KMS-11 (cell line): ENCODE measurements around the gene CFAP300.

Source experiments
- H2AFZ ChIP-seq: fragments of 200-600 bp; sonication (generic); 2 replicates; pipeline ENCODE4 v1.6.1; 2016; ENCODE audit warnings: antibody characterized with exemption, mixed run types, low read depth
- H3K27ac ChIP-seq: fragments of 200-600 bp; sonication (generic); 2 replicates; pipeline ENCODE4 v1.6.1; 2016; ENCODE audit warnings: mild to moderate bottlenecking, mixed run types
- H3K27me3 ChIP-seq: fragments of 200-600 bp; sonication (generic); 2 replicates; pipeline ENCODE4 v1.6.1; 2017; ENCODE audit warnings: mild to moderate bottlenecking, low read depth, mixed run types, moderate library complexity; ENCODE audit not compliant: insufficient read depth
- H3K36me3 ChIP-seq: fragments of 200-600 bp; sonication (generic); 2 replicates; pipeline ENCODE4 v1.6.1; 2017; ENCODE audit warnings: mild to moderate bottlenecking, mixed run types; ENCODE audit not compliant: insufficient read depth
- H3K4me1 ChIP-seq: fragments of 200-600 bp; sonication (generic); 2 replicates; pipeline ENCODE4 v1.6.1; 2016; ENCODE audit warnings: mild to moderate bottlenecking, low read depth, mixed run types; ENCODE audit not compliant: poor library complexity, severe bottlenecking
- H3K4me2 ChIP-seq: fragments of 200-600 bp; sonication (generic); 2 replicates; pipeline ENCODE4 v1.7.0; 2016; ENCODE audit warnings: mild to moderate bottlenecking, mixed run types
- H3K4me3 ChIP-seq: fragments of 200-600 bp; sonication (generic); IDR thresholded peaks from 2 replicates; pipeline ENCODE4 v1.6.1; 2017; ENCODE audit warnings: low read depth, low read length, mixed read lengths; ENCODE audit not compliant: insufficient read depth
- H3K79me2 ChIP-seq: fragments of 200-600 bp; sonication (generic); 2 replicates; pipeline ENCODE4 v1.6.1; 2016; ENCODE audit warnings: low read depth, mixed run types; ENCODE audit not compliant: insufficient read depth
- H3K9ac ChIP-seq: fragments of 200-600 bp; sonication (generic); 2 replicates; pipeline ENCODE4 v1.6.1; 2016; ENCODE audit warnings: mild to moderate bottlenecking, mixed run types
- H4K20me1 ChIP-seq: fragments of 200-600 bp; sonication (generic); 2 replicates; pipeline ENCODE4 v1.6.1; 2016; ENCODE audit warnings: mild to moderate bottlenecking, mixed run types; ENCODE audit not compliant: insufficient read depth
- CTCF ChIP-seq: fragments of 200-600 bp; sonication (generic); conservative IDR thresholded peaks from 2 replicates; pipeline ENCODE4 v1.6.1; 2017; ENCODE audit warnings: low read depth, mild to moderate bottlenecking, antibody characterized with exemption, low read length, moderate library complexity, mixed read lengths

CFAP300 gene

GRCh38 chr11:102014756-102015155, 32.5 kb upstream of the CFAP300 start:
- no peaks in the 10 kb centered on the region for H3K36me3 ChIP-seq
- H3K4me3 ChIP-seq, result no peak overlapping the region
- no peaks in the 10 kb centered on the region for H3K27me3 ChIP-seq
- no peak overlapping the region for H3K9ac ChIP-seq
- no peaks in the 10 kb centered on the region for H4K20me1 ChIP-seq
- no peak overlapping the region for H3K27ac ChIP-seq
- H3K4me2 ChIP-seq, result no peak overlapping the region
- no peak overlapping the region for H2AFZ ChIP-seq
- no peaks in the 10 kb centered on the region for H3K4me1 ChIP-seq
- no peak for TF ChIP-seq CTCF
- no peaks in the 10 kb centered on the region for H3K79me2 ChIP-seq

GRCh38 chr11:102017026-102017425, 30.2 kb upstream of the CFAP300 start:
- Histone ChIP-seq H3K79me2 (no peaks in the 10 kb centered on the region), H3K9ac (no peak overlapping the region), H3K4me2 (no peak overlapping the region), H3K4me3 (no peak overlapping the region), H3K4me1 (no peaks in the 10 kb centered on the region), H3K27ac (no peak overlapping the region), H3K36me3 (no peaks in the 10 kb centered on the region), H4K20me1 (no peaks in the 10 kb centered on the region), H3K27me3 (no peaks in the 10 kb centered on the region), H2AFZ (no peak overlapping the region)
- TF ChIP-seq CTCF, result no peak

GRCh38 chr11:102026217-102026616, 21.0 kb upstream of the CFAP300 start:
- no peaks in the 10 kb centered on the region for H3K27me3 ChIP-seq
- no peak overlapping the region for H3K4me3 ChIP-seq
- H3K79me2 ChIP-seq, result no peaks in the 10 kb centered on the region
- no peak overlapping the region for H2AFZ ChIP-seq
- H3K27ac ChIP-seq, result no peak overlapping the region
- H4K20me1 ChIP-seq, result no peaks in the 10 kb centered on the region
- no peak overlapping the region for H3K4me2 ChIP-seq
- H3K36me3 ChIP-seq, result no peaks in the 10 kb centered on the region
- no peak for TF ChIP-seq CTCF
- H3K9ac ChIP-seq, result no peak overlapping the region
- no peaks in the 10 kb centered on the region for H3K4me1 ChIP-seq

GRCh38 chr11:102026959-102027358, 20.3 kb upstream of the CFAP300 start:
- TF ChIP-seq CTCF, result no peak
- Histone ChIP-seq H3K9ac (no peak overlapping the region), H3K79me2 (no peaks in the 10 kb centered on the region), H3K4me1 (no peaks in the 10 kb centered on the region), H3K4me2 (no peak overlapping the region), H4K20me1 (no peaks in the 10 kb centered on the region), H3K27ac (no peak overlapping the region), H3K4me3 (no peak overlapping the region), H2AFZ (no peak overlapping the region), H3K27me3 (no peaks in the 10 kb centered on the region), H3K36me3 (no peaks in the 10 kb centered on the region)

GRCh38 chr11:102036757-102037156, 10.5 kb upstream of the CFAP300 start:
- no peak overlapping the region for H3K9ac ChIP-seq
- no peaks in the 10 kb centered on the region for H3K4me1 ChIP-seq
- H3K27me3 ChIP-seq, result no peaks in the 10 kb centered on the region
- no peak overlapping the region for H3K4me2 ChIP-seq
- no peaks in the 10 kb centered on the region for H3K36me3 ChIP-seq
- no peak for TF ChIP-seq CTCF
- H3K4me3 ChIP-seq, result no peak overlapping the region
- H2AFZ ChIP-seq, result no peak overlapping the region
- no peaks in the 10 kb centered on the region for H3K79me2 ChIP-seq
- H4K20me1 ChIP-seq, result no peaks in the 10 kb centered on the region
- H3K27ac ChIP-seq, result no peak overlapping the region
